ENCODE results near the gene ZNF292. TPM values are rescaled to one million over a fixed set of nuclear protein-coding genes. Genes with fewer than 3 reads are reported as not detected.
A peak's percentile ranks its signal among the peaks of the same experiment; 100 is the strongest.

ZNF292 gene
- total and polyA plus RNA-seq, 10 of the 15 experiments (the other 5 are each of a cell fraction or from before 2014, with no cell fraction given), result 11.1 to 57.6 (median 30.6) TPM

DNA sequence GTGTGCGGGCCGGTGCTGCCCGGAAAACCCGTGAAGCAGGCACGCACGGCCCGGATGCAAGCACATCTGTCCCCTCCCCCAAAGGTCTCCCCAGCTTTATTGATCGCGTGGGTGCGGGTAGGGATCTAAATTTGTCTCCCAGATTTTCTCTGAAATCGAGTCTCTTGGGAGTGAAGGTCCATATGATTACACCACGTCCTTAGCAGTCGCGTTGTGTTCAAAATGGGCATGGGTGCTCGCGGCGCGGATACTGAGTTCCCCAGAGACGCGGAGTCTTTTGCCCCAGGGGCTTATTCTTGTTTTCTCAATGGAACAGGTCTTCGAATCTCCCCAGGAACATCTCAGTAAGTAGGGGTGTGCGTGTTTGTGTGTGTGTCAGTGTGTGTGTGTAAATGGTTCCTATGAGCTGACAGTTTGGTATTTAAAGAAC, 2.8 kb upstream of the ZNF292 start:
- Histone ChIP-seq H2AFZ (ENCODE audit: control insufficient read depth, low read depth, low read length) (peak overlapping the region; percentile 90), H3K4me2 (ENCODE audit: control insufficient read depth, insufficient read depth) (peak overlapping the region; percentile 99), H4K20me1 (ENCODE audit: control insufficient read depth, insufficient read depth) (no peaks in the 10 kb centered on the region; the same call in 1 of the 2 replicates), H3K79me2 (ENCODE audit: control insufficient read depth, insufficient read depth, low read length) (peaks cover 56% of the 10 kb centered on the region), H3K27ac (ENCODE audit: control insufficient read depth, insufficient read depth) (peak overlapping the region; percentile 92), H3K4me1 (ENCODE audit: control insufficient read depth, insufficient read depth, low read length) (peaks cover 3% of the 10 kb centered on the region; the same call in 1 of the 2 replicates), H3K27me3 (replicated peaks in 1 of 2; ENCODE audit: control insufficient read depth in 2 of 2, insufficient read depth in 2 of 2, low read length in 1 of 2) (no peaks in the 10 kb centered on the region), H3K9ac (ENCODE audit: control insufficient read depth, insufficient read depth, low read length) (peak overlapping the region; percentile 93), H3K9me3 (replicated peaks; ENCODE audit: control insufficient read depth, insufficient read depth, low read length) (no peaks in the 10 kb centered on the region), H3K36me3 (ENCODE audit: control insufficient read depth in 2 of 2, insufficient read depth in 2 of 2, low read length in 1 of 2) (0 out of 4 replicates have a peak, but pooled peaks cover 0 to 3% of the 10 kb centered on the region in 2 experiments), H3K4me3 (peak overlapping the region; percentile 96)
- no TSS peak for BruUV-seq (replicated peaks)
- in situ Hi-C loops (cut with MboI), result loop anchor here (25.0 kb wide), 1 partner anchor 1515 kb away; the partner anchor contains the start of gene SYNCRIP
- ChIA-PET SMC1A (ENCODE audit: uncharacterized antibody, unreplicated experiment) (interaction anchor here (0.6 to 2.1 kb wide), 7 partner anchors 13 to 85 kb away, joined by 3 to 8 read pairs (median 3); no protein-coding TSS in a partner anchor), RAD21 (ENCODE audit: unreplicated experiment) (interaction anchor here (0.7 to 1.2 kb wide), 6 partner anchors 12 to 104 kb away, joined by 3 to 5 read pairs (median 3); no protein-coding TSS in a partner anchor), POLR2A (interaction anchor here (0.6 to 1.8 kb wide), 5 partner anchors 9 to 325 kb away, joined by 3 to 15 read pairs (median 5); no protein-coding TSS in a partner anchor), CTCF (interaction anchor here (1.1 to 1.6 kb wide), 4 partner anchors 13 to 74 kb away, joined by 3 to 6 read pairs (median 4); no protein-coding TSS in a partner anchor)
- intact Hi-C loops (cut with micrococcal nuclease; ENCODE audit: unreplicated experiment), result loop anchor here (10.0 kb wide), 3 partner anchors 172 to 1478 kb away; partner anchors contain the start of genes AKIRIN2, GJB7 and SMIM8
- FAIRE-seq, result peak; percentile 7
- WGBS (ENCODE audit: insufficient coverage, insufficient replicate concordance, low lambda C conversion rate, missing lambda C conversion rate), result under 1% methylated on average over 22 of the region's 22 CpGs
- DNase-seq (ENCODE audit: low read depth, low spot score), result no peak
- ATAC-seq, result no peak
- TF ChIP-seq EP300 (IDR thresholded peaks at IDR 0.05; ENCODE audit: borderline replicate concordance in 1 of 2, control insufficient read depth in 1 of 2, low read depth in 2 of 2, low read length in 2 of 2) (no peak), HDAC2 (IDR thresholded peaks at IDR 0.05) (no peak), JUNB (IDR thresholded peaks at IDR 0.05) (no peak), TAF1 (IDR thresholded peaks at IDR 0.05; ENCODE audit: borderline replicate concordance, low read depth, low read length) (no peak), ATF7 (IDR thresholded peaks at IDR 0.05; ENCODE audit: low read depth) (no peak), MXI1 (IDR thresholded peaks at IDR 0.05; ENCODE audit: low read depth, low read length) (peak; percentile 45; the same call in 1 of the 2 replicates), MEF2B (IDR thresholded peaks at IDR 0.05; ENCODE audit: partially characterized antibody, poor library complexity, severe bottlenecking) (peak; percentile 66), NR2F1 (conservative IDR thresholded peaks at IDR 0.05) (no peak), HSF1 (IDR thresholded peaks at IDR 0.05; ENCODE audit: low read depth, low read length) (no peak)
- TF ChIP-seq, protein P1, sequence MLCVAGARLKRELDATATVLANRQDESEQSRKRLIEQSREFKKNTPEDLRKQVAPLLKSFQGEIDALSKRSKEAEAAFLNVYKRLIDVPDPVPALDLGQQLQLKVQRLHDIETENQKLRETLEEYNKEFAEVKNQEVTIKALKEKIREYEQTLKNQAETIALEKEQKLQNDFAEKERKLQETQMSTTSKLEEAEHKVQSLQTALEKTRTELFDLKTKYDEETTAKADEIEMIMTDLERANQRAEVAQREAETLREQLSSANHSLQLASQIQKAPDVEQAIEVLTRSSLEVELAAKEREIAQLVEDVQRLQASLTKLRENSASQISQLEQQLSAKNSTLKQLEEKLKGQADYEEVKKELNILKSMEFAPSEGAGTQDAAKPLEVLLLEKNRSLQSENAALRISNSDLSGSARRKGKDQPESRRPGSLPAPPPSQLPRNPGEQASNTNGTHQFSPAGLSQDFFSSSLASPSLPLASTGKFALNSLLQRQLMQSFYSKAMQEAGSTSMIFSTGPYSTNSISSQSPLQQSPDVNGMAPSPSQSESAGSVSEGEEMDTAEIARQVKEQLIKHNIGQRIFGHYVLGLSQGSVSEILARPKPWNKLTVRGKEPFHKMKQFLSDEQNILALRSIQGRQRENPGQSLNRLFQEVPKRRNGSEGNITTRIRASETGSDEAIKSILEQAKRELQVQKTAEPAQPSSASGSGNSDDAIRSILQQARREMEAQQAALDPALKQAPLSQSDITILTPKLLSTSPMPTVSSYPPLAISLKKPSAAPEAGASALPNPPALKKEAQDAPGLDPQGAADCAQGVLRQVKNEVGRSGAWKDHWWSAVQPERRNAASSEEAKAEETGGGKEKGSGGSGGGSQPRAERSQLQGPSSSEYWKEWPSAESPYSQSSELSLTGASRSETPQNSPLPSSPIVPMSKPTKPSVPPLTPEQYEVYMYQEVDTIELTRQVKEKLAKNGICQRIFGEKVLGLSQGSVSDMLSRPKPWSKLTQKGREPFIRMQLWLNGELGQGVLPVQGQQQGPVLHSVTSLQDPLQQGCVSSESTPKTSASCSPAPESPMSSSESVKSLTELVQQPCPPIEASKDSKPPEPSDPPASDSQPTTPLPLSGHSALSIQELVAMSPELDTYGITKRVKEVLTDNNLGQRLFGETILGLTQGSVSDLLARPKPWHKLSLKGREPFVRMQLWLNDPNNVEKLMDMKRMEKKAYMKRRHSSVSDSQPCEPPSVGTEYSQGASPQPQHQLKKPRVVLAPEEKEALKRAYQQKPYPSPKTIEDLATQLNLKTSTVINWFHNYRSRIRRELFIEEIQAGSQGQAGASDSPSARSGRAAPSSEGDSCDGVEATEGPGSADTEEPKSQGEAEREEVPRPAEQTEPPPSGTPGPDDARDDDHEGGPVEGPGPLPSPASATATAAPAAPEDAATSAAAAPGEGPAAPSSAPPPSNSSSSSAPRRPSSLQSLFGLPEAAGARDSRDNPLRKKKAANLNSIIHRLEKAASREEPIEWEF (IDR thresholded peaks at IDR 0.05; ENCODE audit: insufficient replicate concordance, low read depth, low read length), result no peak
- TF ChIP-seq, protein P2, sequence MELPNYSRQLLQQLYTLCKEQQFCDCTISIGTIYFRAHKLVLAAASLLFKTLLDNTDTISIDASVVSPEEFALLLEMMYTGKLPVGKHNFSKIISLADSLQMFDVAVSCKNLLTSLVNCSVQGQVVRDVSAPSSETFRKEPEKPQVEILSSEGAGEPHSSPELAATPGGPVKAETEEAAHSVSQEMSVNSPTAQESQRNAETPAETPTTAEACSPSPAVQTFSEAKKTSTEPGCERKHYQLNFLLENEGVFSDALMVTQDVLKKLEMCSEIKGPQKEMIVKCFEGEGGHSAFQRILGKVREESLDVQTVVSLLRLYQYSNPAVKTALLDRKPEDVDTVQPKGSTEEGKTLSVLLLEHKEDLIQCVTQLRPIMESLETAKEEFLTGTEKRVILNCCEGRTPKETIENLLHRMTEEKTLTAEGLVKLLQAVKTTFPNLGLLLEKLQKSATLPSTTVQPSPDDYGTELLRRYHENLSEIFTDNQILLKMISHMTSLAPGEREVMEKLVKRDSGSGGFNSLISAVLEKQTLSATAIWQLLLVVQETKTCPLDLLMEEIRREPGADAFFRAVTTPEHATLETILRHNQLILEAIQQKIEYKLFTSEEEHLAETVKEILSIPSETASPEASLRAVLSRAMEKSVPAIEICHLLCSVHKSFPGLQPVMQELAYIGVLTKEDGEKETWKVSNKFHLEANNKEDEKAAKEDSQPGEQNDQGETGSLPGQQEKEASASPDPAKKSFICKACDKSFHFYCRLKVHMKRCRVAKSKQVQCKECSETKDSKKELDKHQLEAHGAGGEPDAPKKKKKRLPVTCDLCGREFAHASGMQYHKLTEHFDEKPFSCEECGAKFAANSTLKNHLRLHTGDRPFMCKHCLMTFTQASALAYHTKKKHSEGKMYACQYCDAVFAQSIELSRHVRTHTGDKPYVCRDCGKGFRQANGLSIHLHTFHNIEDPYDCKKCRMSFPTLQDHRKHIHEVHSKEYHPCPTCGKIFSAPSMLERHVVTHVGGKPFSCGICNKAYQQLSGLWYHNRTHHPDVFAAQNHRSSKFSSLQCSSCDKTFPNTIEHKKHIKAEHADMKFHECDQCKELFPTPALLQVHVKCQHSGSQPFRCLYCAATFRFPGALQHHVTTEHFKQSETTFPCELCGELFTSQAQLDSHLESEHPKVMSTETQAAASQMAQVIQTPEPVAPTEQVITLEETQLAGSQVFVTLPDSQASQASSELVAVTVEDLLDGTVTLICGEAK (IDR thresholded peaks at IDR 0.05; ENCODE audit: borderline replicate concordance), result no peak; the same call in none of the 2 replicates
